Effector memory CD4-positive, alpha-beta T cell (primary cell): ENCODE data around the gene LRRC7.

Experiments used
- DNase-seq, 3 donors: peaks; one replicate each; pipeline ENCODE4 v3.0.0-alpha.2; 2020
- H3K27ac ChIP-seq: 2 replicates; pipeline ENCODE4 v1.7.0; 2013; ENCODE audit warnings: mild to moderate bottlenecking, low read length, moderate library complexity; ENCODE audit not compliant: insufficient read depth, poor library complexity, severe bottlenecking
- H3K27me3 ChIP-seq: replicated peaks from 2 replicates; pipeline ENCODE4 v1.7.0; 2013; ENCODE audit warnings: mild to moderate bottlenecking, low read length; ENCODE audit not compliant: insufficient read depth, control insufficient read depth, poor library complexity, severe bottlenecking
- H3K36me3 ChIP-seq: 2 replicates; pipeline ENCODE4 v1.7.0; 2013; ENCODE audit warnings: mild to moderate bottlenecking, low read length, moderate library complexity; ENCODE audit not compliant: control insufficient read depth, insufficient read depth
- H3K4me1 ChIP-seq: 2 replicates; pipeline ENCODE4 v1.7.0; 2013; ENCODE audit warnings: low read length, mild to moderate bottlenecking; ENCODE audit not compliant: control insufficient read depth, insufficient read depth, poor library complexity, severe bottlenecking
- H3K4me3 ChIP-seq: 2 replicates; pipeline ENCODE4 v1.7.0; 2013; ENCODE audit warnings: low read length, low read depth, mild to moderate bottlenecking; ENCODE audit not compliant: insufficient read depth, poor library complexity, severe bottlenecking
- H3K9me3 ChIP-seq: 2 replicates; pipeline ENCODE4 v1.7.0; 2013; ENCODE audit warnings: mild to moderate bottlenecking, low read length, moderate library complexity; ENCODE audit not compliant: control insufficient read depth
- total RNA-seq, 3 donors: gene quantifications; one replicate each; lab custom pipeline; 2026; lab: John Stamatoyannopoulos, UW

LRRC7 gene
- total RNA-seq = 0 to 1.0 (median 0.77) reads per million in 3 donors

DNA sequence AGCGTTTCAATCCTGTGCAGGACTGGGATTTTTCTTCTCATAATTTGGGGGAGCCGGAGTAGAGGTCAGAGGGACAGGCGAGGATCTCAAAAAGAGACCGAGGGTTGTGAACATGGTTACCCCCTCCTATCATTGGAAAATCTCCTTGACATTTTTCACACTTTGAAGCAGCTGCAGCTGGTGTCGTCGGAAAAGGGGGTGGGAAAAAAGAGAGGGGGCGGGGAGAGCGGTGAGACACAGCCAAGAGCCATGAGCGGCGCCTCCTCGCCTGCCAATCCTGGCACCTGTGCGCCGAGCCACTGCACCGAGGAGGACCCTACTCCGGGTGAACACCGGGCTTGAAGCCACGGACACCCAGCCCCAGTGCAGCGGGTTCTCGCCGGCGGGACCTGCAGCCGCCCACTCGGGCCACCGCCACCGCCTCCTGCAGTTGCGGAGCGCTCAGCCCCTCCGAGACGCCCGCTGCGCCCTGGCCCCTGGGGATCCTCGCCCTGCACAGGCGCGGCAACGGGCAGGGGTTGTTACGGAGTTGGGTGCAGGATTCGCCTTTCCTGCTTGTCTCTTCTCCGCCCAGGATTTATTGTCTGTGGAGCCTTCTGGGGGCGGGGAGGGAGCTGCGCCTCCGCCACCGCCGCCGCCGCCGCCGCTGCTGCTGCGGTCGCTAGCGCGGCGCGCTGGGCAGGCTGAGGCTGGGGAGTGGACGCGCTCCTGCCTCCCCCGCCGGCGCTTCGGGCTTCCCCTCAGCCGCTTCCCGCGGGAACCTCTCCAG lies at the start of gene LRRC7:
TSS of gene LRRC7 (plus strand) at position 271 of the 769 bp plus-strand sequence. CDS start 718 bp downstream, outside the sequence.
- no peaks in the 10 kb centered on the region for H3K9me3 ChIP-seq
- no peaks in the 10 kb centered on the region for H3K36me3 ChIP-seq
- H3K4me3 ChIP-seq = no peak within 1 kb of the TSS
- H3K27ac ChIP-seq = no peak within 1 kb of the TSS
- no peak for DNase-seq
- no peaks in the 10 kb centered on the region for H3K27me3 ChIP-seq
- H3K4me1 ChIP-seq = no peaks in the 10 kb centered on the region

GRCh38 chr1:69519006-69519405 lies 48.7 kb upstream of the LRRC7 start:
- no peak for DNase-seq

GRCh38 chr1:69520326-69520725 lies 47.4 kb upstream of the LRRC7 start:
- Histone ChIP-seq H3K36me3 (no peaks in the 10 kb centered on the region), H3K4me1 (no peaks in the 10 kb centered on the region), H3K27me3 (no peaks in the 10 kb centered on the region), H3K27ac (no peak overlapping the region), H3K9me3 (no peaks in the 10 kb centered on the region), H3K4me3 (no peak overlapping the region)
- no peak for DNase-seq

More at GRCh38 chr1:69519006-69519405, 48.7 kb upstream of the LRRC7 start:
- no peaks in the 10 kb centered on the region for H3K4me1 ChIP-seq
- H3K4me3 ChIP-seq = no peak overlapping the region
- H3K9me3 ChIP-seq = no peaks in the 10 kb centered on the region
- H3K36me3 ChIP-seq = no peaks in the 10 kb centered on the region
- no peak overlapping the region for H3K27ac ChIP-seq
- H3K27me3 ChIP-seq = no peaks in the 10 kb centered on the region

DNA sequence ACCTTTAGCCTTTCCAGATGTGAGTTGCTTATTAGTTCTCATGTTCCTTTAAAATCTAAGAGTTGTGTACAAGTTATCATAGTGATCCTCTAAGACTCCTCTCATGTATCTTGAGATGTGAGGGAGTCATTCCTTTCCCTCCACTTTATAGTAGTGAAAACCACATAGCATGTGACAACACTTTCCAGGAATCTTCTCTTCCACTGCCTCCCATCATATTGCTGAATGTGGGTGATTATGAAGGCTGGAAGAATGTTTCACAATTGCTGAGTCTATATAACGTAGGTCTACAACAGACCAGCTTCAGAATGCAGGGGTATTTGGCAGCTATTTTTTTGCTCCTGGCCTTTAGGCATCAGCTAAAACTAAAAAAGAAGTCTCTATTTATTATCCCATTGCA lies 44.7 kb upstream of the LRRC7 start:
- Histone ChIP-seq H3K36me3 (no peaks in the 10 kb centered on the region), H3K27me3 (no peaks in the 10 kb centered on the region), H3K4me3 (no peak overlapping the region), H3K9me3 (no peaks in the 10 kb centered on the region), H3K4me1 (no peaks in the 10 kb centered on the region), H3K27ac (no peak overlapping the region)
- no peak for DNase-seq

GRCh38 chr1:69523461-69523860 lies 44.3 kb upstream of the LRRC7 start:
- Histone ChIP-seq H3K4me3 (no peak overlapping the region), H3K9me3 (no peaks in the 10 kb centered on the region), H3K36me3 (no peaks in the 10 kb centered on the region), H3K4me1 (no peaks in the 10 kb centered on the region), H3K27ac (no peak overlapping the region), H3K27me3 (no peaks in the 10 kb centered on the region)
- no peak for DNase-seq

GRCh38 chr1:69524015-69524414 lies 43.7 kb upstream of the LRRC7 start:
- H3K9me3 ChIP-seq = no peaks in the 10 kb centered on the region

DNA sequence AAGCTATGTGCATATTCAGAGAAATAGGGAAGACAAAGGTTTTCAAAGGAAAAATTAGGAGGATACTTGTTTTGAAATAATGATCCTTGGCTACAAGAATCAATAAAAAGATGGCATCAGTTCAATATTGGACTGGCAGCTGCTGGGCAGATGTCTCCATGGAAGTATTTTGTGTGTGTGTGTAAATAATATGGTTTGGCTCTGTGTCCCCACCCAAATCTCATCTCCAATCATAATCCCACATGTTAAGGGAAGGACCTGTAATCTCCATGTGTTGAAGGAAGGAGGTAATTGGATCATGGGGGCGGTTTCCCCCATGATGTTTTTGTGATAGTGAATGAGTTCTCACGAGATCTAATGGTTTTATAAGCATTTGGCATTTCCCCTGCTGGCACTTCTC lies 40.4 kb upstream of the LRRC7 start:
- Histone ChIP-seq H3K36me3 (no peaks in the 10 kb centered on the region), H3K4me1 (no peaks in the 10 kb centered on the region), H3K9me3 (no peaks in the 10 kb centered on the region), H3K4me3 (no peak overlapping the region), H3K27ac (no peak overlapping the region), H3K27me3 (no peaks in the 10 kb centered on the region)
- DNase-seq = no peak

More at GRCh38 chr1:69524015-69524414, 43.7 kb upstream of the LRRC7 start:
- H3K4me1 ChIP-seq = no peaks in the 10 kb centered on the region
- no peak for DNase-seq
- no peaks in the 10 kb centered on the region for H3K36me3 ChIP-seq
- no peaks in the 10 kb centered on the region for H3K27me3 ChIP-seq
- no peak overlapping the region for H3K4me3 ChIP-seq
- H3K27ac ChIP-seq = no peak overlapping the region

DNA sequence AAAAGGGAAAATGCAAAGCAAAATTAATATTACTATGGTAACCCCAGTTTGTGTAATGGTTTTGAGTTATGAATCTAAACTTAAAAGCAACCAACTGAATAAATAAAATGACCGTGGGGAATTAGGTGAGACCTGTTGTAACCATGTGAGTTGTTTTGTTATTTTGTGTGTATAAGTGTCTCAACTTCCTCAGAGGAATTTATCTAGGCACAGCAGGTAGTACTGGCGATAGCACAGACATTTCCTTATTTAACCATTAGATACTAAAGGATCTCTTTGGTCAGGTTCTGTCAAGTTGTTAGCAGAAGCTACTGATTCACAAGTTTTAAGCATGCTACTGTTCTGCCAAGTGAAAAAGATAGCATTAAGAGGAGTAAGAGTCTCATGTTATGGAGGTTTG lies 39.3 kb upstream of the LRRC7 start:
- DNase-seq = no peak
- Histone ChIP-seq H3K27me3 (no peaks in the 10 kb centered on the region), H3K4me3 (no peak overlapping the region), H3K27ac (no peak overlapping the region), H3K36me3 (no peaks in the 10 kb centered on the region), H3K4me1 (no peaks in the 10 kb centered on the region), H3K9me3 (no peaks in the 10 kb centered on the region)

- Histone ChIP-seq H3K4me1 (no peaks in the 10 kb centered on the region), H3K9me3 (no peaks in the 10 kb centered on the region), H3K36me3 (no peaks in the 10 kb centered on the region), H3K27me3 (no peaks in the 10 kb centered on the region), H3K4me3 (no peak overlapping the region), H3K27ac (no peak overlapping the region)
- DNase-seq = no peak
Observed at GRCh38 chr1:69533343-69533742, 34.4 kb upstream of the LRRC7 start.

- H3K36me3 ChIP-seq = no peaks in the 10 kb centered on the region
- H3K4me3 ChIP-seq = no peak overlapping the region
- H3K4me1 ChIP-seq = no peaks in the 10 kb centered on the region
- no peaks in the 10 kb centered on the region for H3K9me3 ChIP-seq
- H3K27me3 ChIP-seq = no peaks in the 10 kb centered on the region
- no peak for DNase-seq
- H3K27ac ChIP-seq = no peak overlapping the region
Observed at GRCh38 chr1:69534829-69535228, 32.9 kb upstream of the LRRC7 start.
